ENCODE results near the gene CCNQ. TPM values are rescaled to one million over a fixed set of nuclear protein-coding genes. Genes with fewer than 3 reads are reported as not detected.

The CCNQ gene
- total and polyA plus RNA-seq, 2 donors (not counting 1 experiment from before 2014, with no cell fraction given), result 31.8 to 66.0 TPM

GRCh38 chrX:153569475-153569874 lies 29.5 kb downstream of the CCNQ start:
- Histone ChIP-seq H3K9ac (ENCODE audit: low read length) (no peak overlapping the region), H3K79me2 (ENCODE audit: control insufficient read depth, insufficient read depth, low read length) (no peaks in the 10 kb centered on the region), H3K4me3 (ENCODE audit: control extremely low read depth in 1 of 5, extremely low read depth in 1 of 5, insufficient read depth in 1 of 5, low read depth in 2 of 5, low read length in 4 of 5) (no peak overlapping the region), H3K27ac (ENCODE audit: low read length in 2 of 2) (no peak overlapping the region), H3K27me3 (replicated peaks in 1 of 4; ENCODE audit: control extremely low read depth in 1 of 4, control insufficient read depth in 3 of 4, insufficient read depth in 4 of 4, low read length in 3 of 4) (no peaks in the 10 kb centered on the region), H2AFZ (ENCODE audit: insufficient read depth, low read depth, low read length, poor library complexity, severe bottlenecking) (no peak overlapping the region), H4K20me1 (ENCODE audit: control insufficient read depth, insufficient read depth, low read length, poor library complexity, severe bottlenecking) (no peaks in the 10 kb centered on the region), H3K4me1 (ENCODE audit: control insufficient read depth in 2 of 2, insufficient read depth in 2 of 2, low read length in 2 of 2) (no peaks in the 10 kb centered on the region), H3K4me2 (replicated peaks; ENCODE audit: low read depth, low read length, poor library complexity, severe bottlenecking) (no peak overlapping the region), H3K36me3 (replicated peaks in 1 of 2; ENCODE audit: control extremely low read depth in 1 of 2, control insufficient read depth in 1 of 2, extremely low read depth in 1 of 2, insufficient read depth in 2 of 2, low read length in 1 of 2) (no peaks in the 10 kb centered on the region), H3K9me3 (ENCODE audit: control extremely low read depth in 1 of 3, control insufficient read depth in 2 of 3, insufficient read depth in 1 of 3, low read length in 2 of 3) (no peaks in the 10 kb centered on the region)
- CTCF ChIA-PET, result no interaction called here
- POLR2A ChIA-PET, result no interaction called here
- ATAC-seq (ENCODE audit: low read depth) (no peak), DNase-seq (no peak)
- no peak overlapping the region for H3K27ac Mint-ChIP-seq
- H3K4me3 Mint-ChIP-seq, result no peak overlapping the region
- no peaks in the 10 kb centered on the region for H3K27me3 Mint-ChIP-seq
- H3K4me1 Mint-ChIP-seq, result peaks cover 4% of the 10 kb centered on the region
- TF ChIP-seq EZH2 (IDR thresholded peaks at IDR 0.05; ENCODE audit: borderline replicate concordance, insufficient read depth, low read depth, low read length, poor library complexity, severe bottlenecking), result no peak
- TF ChIP-seq, protein P1, sequence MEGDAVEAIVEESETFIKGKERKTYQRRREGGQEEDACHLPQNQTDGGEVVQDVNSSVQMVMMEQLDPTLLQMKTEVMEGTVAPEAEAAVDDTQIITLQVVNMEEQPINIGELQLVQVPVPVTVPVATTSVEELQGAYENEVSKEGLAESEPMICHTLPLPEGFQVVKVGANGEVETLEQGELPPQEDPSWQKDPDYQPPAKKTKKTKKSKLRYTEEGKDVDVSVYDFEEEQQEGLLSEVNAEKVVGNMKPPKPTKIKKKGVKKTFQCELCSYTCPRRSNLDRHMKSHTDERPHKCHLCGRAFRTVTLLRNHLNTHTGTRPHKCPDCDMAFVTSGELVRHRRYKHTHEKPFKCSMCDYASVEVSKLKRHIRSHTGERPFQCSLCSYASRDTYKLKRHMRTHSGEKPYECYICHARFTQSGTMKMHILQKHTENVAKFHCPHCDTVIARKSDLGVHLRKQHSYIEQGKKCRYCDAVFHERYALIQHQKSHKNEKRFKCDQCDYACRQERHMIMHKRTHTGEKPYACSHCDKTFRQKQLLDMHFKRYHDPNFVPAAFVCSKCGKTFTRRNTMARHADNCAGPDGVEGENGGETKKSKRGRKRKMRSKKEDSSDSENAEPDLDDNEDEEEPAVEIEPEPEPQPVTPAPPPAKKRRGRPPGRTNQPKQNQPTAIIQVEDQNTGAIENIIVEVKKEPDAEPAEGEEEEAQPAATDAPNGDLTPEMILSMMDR (IDR thresholded peaks at IDR 0.05), result no peak
- intact Hi-C loops (cut with micrococcal nuclease), result no loop called here
- H3K9me3 Mint-ChIP-seq (ENCODE audit: insufficient read depth), result no peaks in the 10 kb centered on the region
- 86% methylated on average over 3 of the region's 13 CpGs for WGBS (ENCODE audit: insufficient coverage)

- intact Hi-C loops (cut with micrococcal nuclease), result no loop called here
- WGBS (ENCODE audit: insufficient coverage), result 78% methylated on average over 11 of the region's 21 CpGs
- no peak for DNase-seq
- no peak overlapping the region for H3K27ac Mint-ChIP-seq
- no peak overlapping the region for H2AFZ ChIP-seq (ENCODE audit: insufficient read depth, low read depth, low read length, poor library complexity, severe bottlenecking)
- no peak for ATAC-seq (ENCODE audit: low read depth)
- H3K4me3 Mint-ChIP-seq, result no peak overlapping the region
- H3K79me2 ChIP-seq (ENCODE audit: control insufficient read depth, insufficient read depth, low read length), result no peaks in the 10 kb centered on the region
- peaks cover under 1% of the 10 kb centered on the region for H3K4me1 Mint-ChIP-seq
- no peak overlapping the region for H3K27ac ChIP-seq (ENCODE audit: low read length in 2 of 2)
- POLR2A ChIA-PET, result no interaction called here
- no peaks in the 10 kb centered on the region for H3K9me3 ChIP-seq (ENCODE audit: control extremely low read depth in 1 of 3, control insufficient read depth in 2 of 3, insufficient read depth in 1 of 3, low read length in 2 of 3)
- CTCF ChIA-PET, result interaction anchor here (0.7 kb wide), 1 partner anchor 614 kb away, joined by 3 read pairs; no protein-coding TSS in a partner anchor
- no peak overlapping the region for H3K4me2 ChIP-seq (replicated peaks; ENCODE audit: low read depth, low read length, poor library complexity, severe bottlenecking)
- no peaks in the 10 kb centered on the region for H4K20me1 ChIP-seq (ENCODE audit: control insufficient read depth, insufficient read depth, low read length, poor library complexity, severe bottlenecking)
- H3K36me3 ChIP-seq (replicated peaks in 1 of 2; ENCODE audit: control extremely low read depth in 1 of 2, control insufficient read depth in 1 of 2, extremely low read depth in 1 of 2, insufficient read depth in 2 of 2, low read length in 1 of 2), result no peaks in the 10 kb centered on the region
- H3K9ac ChIP-seq (ENCODE audit: low read length), result no peak overlapping the region
- H3K9me3 Mint-ChIP-seq (ENCODE audit: insufficient read depth), result no peaks in the 10 kb centered on the region
- H3K27me3 Mint-ChIP-seq, result no peaks in the 10 kb centered on the region
- H3K27me3 ChIP-seq (replicated peaks in 1 of 4; ENCODE audit: control extremely low read depth in 1 of 4, control insufficient read depth in 3 of 4, insufficient read depth in 4 of 4, low read length in 3 of 4), result no peaks in the 10 kb centered on the region
- no peaks in the 10 kb centered on the region for H3K4me1 ChIP-seq (ENCODE audit: control insufficient read depth in 2 of 2, insufficient read depth in 2 of 2, low read length in 2 of 2)
- no peak overlapping the region for H3K4me3 ChIP-seq (ENCODE audit: control extremely low read depth in 1 of 5, extremely low read depth in 1 of 5, insufficient read depth in 1 of 5, low read depth in 2 of 5, low read length in 4 of 5)
- TF ChIP-seq, protein P1 (IDR thresholded peaks at IDR 0.05), result no peak
- no peak for TF ChIP-seq EZH2 (IDR thresholded peaks at IDR 0.05; ENCODE audit: borderline replicate concordance, insufficient read depth, low read depth, low read length, poor library complexity, severe bottlenecking)
Observed at GRCh38 chrX:153568451-153569011, 30.4 kb downstream of the CCNQ start.
